Measurements from ENCODE around the gene PHLDB3.

PHLDB3 gene

DNA sequence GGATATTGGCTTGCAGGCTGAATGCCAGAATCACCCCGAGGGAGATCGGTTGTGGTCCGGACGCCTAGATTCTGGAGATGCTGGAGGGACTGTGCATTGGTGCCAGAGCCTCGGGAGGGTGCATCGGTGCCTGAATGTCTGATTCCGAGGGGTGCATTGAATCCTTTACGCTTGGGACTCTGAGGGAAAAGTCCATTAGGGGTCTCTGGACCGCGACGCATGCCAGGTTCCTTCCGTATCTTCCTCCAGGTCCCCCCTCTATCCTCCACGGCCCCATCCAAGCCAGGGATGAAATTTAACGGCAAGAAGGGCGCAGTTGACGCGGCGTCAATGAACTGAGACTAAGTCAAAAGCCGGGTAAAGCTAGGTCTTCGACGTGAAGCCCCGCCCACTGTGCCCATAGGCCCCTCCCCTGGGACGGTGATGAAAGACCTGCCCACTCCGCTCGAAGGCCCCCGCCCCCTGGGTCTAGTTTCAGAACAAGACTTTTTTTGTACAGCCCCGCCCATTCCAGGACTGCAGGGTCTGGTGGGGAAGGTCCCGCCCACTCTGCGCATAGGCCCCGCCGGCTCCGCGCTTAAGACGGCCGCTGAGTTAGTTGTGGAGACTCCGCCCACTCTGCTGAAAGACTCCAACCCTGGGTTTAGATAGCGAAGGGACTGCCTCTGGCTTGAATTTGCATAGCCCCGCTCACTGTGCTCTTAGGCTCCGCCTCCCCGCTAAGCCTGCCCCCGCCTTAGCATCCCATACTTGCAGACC is 29.2 kb upstream of the PHLDB3 start:
- no peak for TF ChIP-seq FOXK2 (IDR thresholded peaks at IDR 0.05)
- TF ChIP-seq HDGF (IDR thresholded peaks at IDR 0.05; ENCODE audit: borderline replicate concordance): no peak
- no peak for TF ChIP-seq NFRKB (IDR thresholded peaks at IDR 0.05)
- TF ChIP-seq CTBP1 (IDR thresholded peaks at IDR 0.05; ENCODE audit: borderline replicate concordance): no peak
- no peak for TF ChIP-seq TARDBP (IDR thresholded peaks at IDR 0.05)
- TF ChIP-seq FOXA1 (IDR thresholded peaks at IDR 0.05): no peak
- TF ChIP-seq L3MBTL2 (conservative IDR thresholded peaks at IDR 0.05): no peak
- TF ChIP-seq SP1 (IDR thresholded peaks at IDR 0.05): no peak
- no peak for TF ChIP-seq BHLHE40 (IDR thresholded peaks at IDR 0.05; ENCODE audit: borderline replicate concordance)
- TF ChIP-seq LEF1 (IDR thresholded peaks at IDR 0.05; ENCODE audit: borderline replicate concordance): no peak
- TF ChIP-seq ZNF384 (IDR thresholded peaks at IDR 0.05): no peak
- no peak for TF ChIP-seq SUZ12 (IDR thresholded peaks at IDR 0.05)
- TF ChIP-seq FOXM1 (IDR thresholded peaks at IDR 0.05; ENCODE audit: borderline replicate concordance): no peak
- TF ChIP-seq, protein P1, sequence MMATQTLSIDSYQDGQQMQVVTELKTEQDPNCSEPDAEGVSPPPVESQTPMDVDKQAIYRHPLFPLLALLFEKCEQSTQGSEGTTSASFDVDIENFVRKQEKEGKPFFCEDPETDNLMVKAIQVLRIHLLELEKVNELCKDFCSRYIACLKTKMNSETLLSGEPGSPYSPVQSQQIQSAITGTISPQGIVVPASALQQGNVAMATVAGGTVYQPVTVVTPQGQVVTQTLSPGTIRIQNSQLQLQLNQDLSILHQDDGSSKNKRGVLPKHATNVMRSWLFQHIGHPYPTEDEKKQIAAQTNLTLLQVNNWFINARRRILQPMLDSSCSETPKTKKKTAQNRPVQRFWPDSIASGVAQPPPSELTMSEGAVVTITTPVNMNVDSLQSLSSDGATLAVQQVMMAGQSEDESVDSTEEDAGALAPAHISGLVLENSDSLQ (IDR thresholded peaks at IDR 0.05): no peak
- TF ChIP-seq ELF4 (IDR thresholded peaks at IDR 0.05): no peak
- ChIA-PET POLR2A (interaction anchor here (1.1 to 1.3 kb wide), 3 partner anchors 14 to 62 kb away, joined by 3 to 8 read pairs (median 5); partner anchors contain the start of genes IRGQ and ZNF576), CTCF (interaction anchor here (1.6 to 1.9 kb wide), 2 partner anchors 22 to 108 kb away, joined by 4 to 7 read pairs; no protein-coding TSS in a partner anchor)
- DNase-seq (ENCODE audit: extremely low spot score): peak; percentile 76

DNA sequence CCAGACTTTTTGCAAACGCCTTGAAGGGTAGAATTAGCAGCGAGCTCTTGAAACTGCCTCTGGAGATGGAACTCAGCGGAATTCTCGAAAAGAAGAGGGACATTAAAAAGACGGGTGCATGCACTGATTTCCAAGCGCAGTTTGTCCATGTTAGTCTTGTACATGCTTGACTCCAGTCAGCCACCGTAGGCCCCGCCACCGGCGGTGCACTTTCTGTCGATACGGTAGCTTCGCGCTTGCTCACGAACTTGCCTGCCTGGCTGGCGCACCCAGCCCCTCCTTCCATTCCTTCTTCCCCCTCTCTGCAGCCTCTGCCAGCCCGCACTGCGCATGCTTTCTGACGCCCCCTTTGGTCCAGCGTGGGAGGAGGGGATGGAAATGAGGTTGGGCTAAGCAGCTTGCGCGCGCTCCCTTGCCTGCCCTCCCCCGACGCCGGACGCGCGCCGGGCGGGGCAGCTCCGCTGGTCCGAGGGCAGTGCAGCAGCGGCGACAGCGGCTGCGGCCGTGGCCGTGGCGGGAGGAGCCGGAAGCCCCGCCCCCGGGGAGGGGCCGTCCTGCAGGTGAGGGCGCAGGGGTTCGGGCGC is 28.5 kb upstream of the PHLDB3 start, which contains the start of gene ZNF575:
TSS of gene ZNF575 (plus strand) at position 227 of the 584 bp plus-strand sequence. CDS start 1,235 bp downstream, outside the sequence.
- TF ChIP-seq ZNF384 (IDR thresholded peaks at IDR 0.05) (no peak), SUZ12 (IDR thresholded peaks at IDR 0.05) (no peak), BHLHE40 (IDR thresholded peaks at IDR 0.05; ENCODE audit: borderline replicate concordance) (no peak), SP1 (IDR thresholded peaks at IDR 0.05) (no peak), CTBP1 (IDR thresholded peaks at IDR 0.05; ENCODE audit: borderline replicate concordance) (no peak), NFRKB (IDR thresholded peaks at IDR 0.05) (no peak), TARDBP (IDR thresholded peaks at IDR 0.05) (no peak), FOXA1 (IDR thresholded peaks at IDR 0.05) (no peak), ELF4 (IDR thresholded peaks at IDR 0.05) (no peak), FOXK2 (IDR thresholded peaks at IDR 0.05) (no peak), ARNT (IDR thresholded peaks at IDR 0.05) (no peak), FOXM1 (IDR thresholded peaks at IDR 0.05; ENCODE audit: borderline replicate concordance) (no peak), LEF1 (IDR thresholded peaks at IDR 0.05; ENCODE audit: borderline replicate concordance) (no peak), L3MBTL2 (conservative IDR thresholded peaks at IDR 0.05) (no peak), HDGF (IDR thresholded peaks at IDR 0.05; ENCODE audit: borderline replicate concordance) (no peak)
- TF ChIP-seq, protein P1 (IDR thresholded peaks at IDR 0.05): no peak
- POLR2A ChIA-PET: interaction anchor here (1.1 to 1.3 kb wide), 3 partner anchors 13 to 63 kb away, joined by 3 to 8 read pairs (median 5); partner anchors contain the start of genes IRGQ and ZNF576
- CTCF ChIA-PET: interaction anchor here (0.6 to 1.9 kb wide), 5 partner anchors 23 to 210 kb away, joined by 3 to 7 read pairs (median 4); no protein-coding TSS in a partner anchor
- peak; percentile 49 for DNase-seq (ENCODE audit: extremely low spot score)

DNA sequence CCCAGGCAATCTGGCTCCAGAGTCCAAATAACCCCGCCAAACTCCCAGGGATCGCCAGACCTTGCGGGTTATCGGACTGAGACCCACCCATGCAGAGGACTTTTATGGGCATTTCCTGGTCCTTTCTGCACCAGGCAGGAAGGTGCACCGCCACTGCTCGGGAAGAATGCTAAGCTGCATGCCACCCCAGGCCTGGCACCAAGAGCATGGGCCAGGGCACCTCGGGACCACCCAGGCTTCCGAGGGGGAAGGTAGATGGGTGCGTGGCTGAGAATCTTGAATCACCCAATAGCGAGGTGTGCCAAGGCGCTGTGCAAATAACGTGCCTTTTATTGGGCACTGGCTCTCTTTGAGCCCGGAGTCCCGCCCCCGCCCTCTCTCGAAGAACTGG is 28.0 kb upstream of the PHLDB3 start:
- TF ChIP-seq ZNF384 (IDR thresholded peaks at IDR 0.05): no peak
- TF ChIP-seq HDGF (IDR thresholded peaks at IDR 0.05; ENCODE audit: borderline replicate concordance): no peak
- no peak for TF ChIP-seq CTBP1 (IDR thresholded peaks at IDR 0.05; ENCODE audit: borderline replicate concordance)
- no peak for TF ChIP-seq FOXM1 (IDR thresholded peaks at IDR 0.05; ENCODE audit: borderline replicate concordance)
- no peak for TF ChIP-seq NFRKB (IDR thresholded peaks at IDR 0.05)
- TF ChIP-seq L3MBTL2 (conservative IDR thresholded peaks at IDR 0.05): no peak
- TF ChIP-seq TARDBP (IDR thresholded peaks at IDR 0.05): no peak
- no peak for TF ChIP-seq BHLHE40 (IDR thresholded peaks at IDR 0.05; ENCODE audit: borderline replicate concordance)
- TF ChIP-seq, protein P1 (IDR thresholded peaks at IDR 0.05): no peak
- no peak for TF ChIP-seq ARNT (IDR thresholded peaks at IDR 0.05)
- no peak for TF ChIP-seq SP1 (IDR thresholded peaks at IDR 0.05)
- TF ChIP-seq SUZ12 (IDR thresholded peaks at IDR 0.05): no peak
- TF ChIP-seq FOXA1 (IDR thresholded peaks at IDR 0.05): no peak
- no peak for TF ChIP-seq FOXK2 (IDR thresholded peaks at IDR 0.05)
- no peak for TF ChIP-seq LEF1 (IDR thresholded peaks at IDR 0.05; ENCODE audit: borderline replicate concordance)
- TF ChIP-seq ELF4 (IDR thresholded peaks at IDR 0.05): no peak
- CTCF ChIA-PET: interaction anchor here (0.6 to 1.9 kb wide), 5 partner anchors 23 to 210 kb away, joined by 3 to 7 read pairs (median 4); no protein-coding TSS in a partner anchor
- POLR2A ChIA-PET: interaction anchor here (1.1 kb wide), 1 partner anchor 42 kb away, joined by 3 read pairs; no protein-coding TSS in a partner anchor
- no peak for DNase-seq (ENCODE audit: extremely low spot score)

DNA sequence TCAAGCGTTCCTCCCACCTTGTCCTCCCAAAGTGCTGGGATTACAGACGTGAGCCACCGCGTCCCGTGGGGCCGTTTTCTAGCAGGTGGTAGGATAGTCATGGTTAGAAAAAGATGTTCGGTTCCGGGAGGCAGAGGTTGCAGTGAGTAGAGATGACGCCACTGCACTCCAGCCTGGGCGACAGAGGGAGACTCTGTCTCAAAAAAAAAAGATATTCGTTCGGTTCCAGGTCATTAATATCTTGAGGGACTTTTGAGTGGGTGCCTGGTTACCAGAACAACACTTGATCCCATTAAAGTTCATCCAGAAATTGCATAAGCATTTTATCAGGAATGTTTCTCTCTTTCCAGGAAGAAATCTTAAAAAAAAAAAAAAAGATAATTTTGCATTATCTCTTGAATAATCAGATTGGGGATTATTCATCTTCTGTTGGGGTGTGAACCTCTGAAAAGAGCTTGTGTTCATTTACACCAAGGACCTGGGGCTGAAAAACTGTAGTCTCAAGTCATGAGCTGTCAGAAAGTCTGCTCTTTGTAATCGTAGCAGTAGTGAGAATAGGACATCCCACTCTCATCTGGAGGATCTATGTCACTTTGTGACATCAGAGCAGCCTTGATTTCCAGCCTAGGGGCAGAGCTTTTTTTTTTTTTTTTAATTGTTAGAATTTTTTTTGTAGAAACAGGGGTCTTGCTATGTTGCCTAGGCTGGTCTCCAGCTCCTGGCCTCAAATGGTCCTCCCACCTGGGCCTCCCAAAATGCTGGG is 23.5 kb upstream of the PHLDB3 start:
- no peak for TF ChIP-seq L3MBTL2 (conservative IDR thresholded peaks at IDR 0.05)
- no peak for TF ChIP-seq FOXA1 (IDR thresholded peaks at IDR 0.05)
- TF ChIP-seq, protein P1 (IDR thresholded peaks at IDR 0.05): peak; percentile 35; the same call in 1 of the 2 replicates
- TF ChIP-seq ZNF384 (IDR thresholded peaks at IDR 0.05): peak; percentile 77
- ChIA-PET POLR2A (interaction anchor here (0.7 to 1.4 kb wide), 2 partner anchors 9 to 27 kb away, joined by 3 to 5 read pairs; no protein-coding TSS in a partner anchor), CTCF (interaction anchor here (0.7 to 1.8 kb wide), 4 partner anchors 81 to 184 kb away, joined by 3 to 7 read pairs (median 4); no protein-coding TSS in a partner anchor)
- DNase-seq (ENCODE audit: extremely low spot score): no peak
